NT2/D1 (cell line): Measurements from ENCODE around the gene ARHGAP10.

Source experiments
- DNase-seq: peaks from one replicate; pipeline ENCODE4 v3.0.0-alpha.2; 2011; ENCODE audit warnings: low read depth, low spot score
- H3K27me3 ChIP-seq: 2 replicates; pipeline ENCODE4 v1.6.0; 2011; ENCODE audit warnings: mild to moderate bottlenecking; ENCODE audit not compliant: insufficient read length, insufficient read depth
- H3K36me3 ChIP-seq: 2 replicates; pipeline ENCODE4 v1.6.1; 2011; ENCODE audit warnings: mild to moderate bottlenecking, low read length, mixed read lengths; ENCODE audit not compliant: insufficient read depth, insufficient read length
- H3K4me1 ChIP-seq: 2 replicates; pipeline ENCODE4 v1.5.1; 2011; ENCODE audit not compliant: insufficient read depth, insufficient read length
- H3K4me3 ChIP-seq: 2 replicates; pipeline ENCODE4 v1.5.1; 2011; ENCODE audit warnings: low read depth; ENCODE audit not compliant: insufficient read length
- H3K9ac ChIP-seq: 2 replicates; pipeline ENCODE4 v1.6.0; 2011; ENCODE audit warnings: low read depth; ENCODE audit not compliant: insufficient read length
- H3K9me3 ChIP-seq: 2 replicates; pipeline ENCODE4 v1.5.1; 2011; ENCODE audit warnings: mild to moderate bottlenecking, low read length; ENCODE audit not compliant: insufficient read depth
- SUZ12 ChIP-seq: IDR thresholded peaks from 2 replicates; pipeline ENCODE4 v1.6.1; 2011; ENCODE audit not compliant: insufficient read length, insufficient read depth; ENCODE audit errors: extremely low read depth
- YY1 ChIP-seq: IDR thresholded peaks from 2 replicates; pipeline ENCODE4 v1.6.1; 2011; ENCODE audit not compliant: insufficient read length, insufficient read depth
- ZNF274 ChIP-seq: IDR thresholded peaks from 2 replicates; pipeline ENCODE4 v1.6.1; 2011; ENCODE audit warnings: mild to moderate bottlenecking, low read depth, low read length

ARHGAP10 gene

DNA sequence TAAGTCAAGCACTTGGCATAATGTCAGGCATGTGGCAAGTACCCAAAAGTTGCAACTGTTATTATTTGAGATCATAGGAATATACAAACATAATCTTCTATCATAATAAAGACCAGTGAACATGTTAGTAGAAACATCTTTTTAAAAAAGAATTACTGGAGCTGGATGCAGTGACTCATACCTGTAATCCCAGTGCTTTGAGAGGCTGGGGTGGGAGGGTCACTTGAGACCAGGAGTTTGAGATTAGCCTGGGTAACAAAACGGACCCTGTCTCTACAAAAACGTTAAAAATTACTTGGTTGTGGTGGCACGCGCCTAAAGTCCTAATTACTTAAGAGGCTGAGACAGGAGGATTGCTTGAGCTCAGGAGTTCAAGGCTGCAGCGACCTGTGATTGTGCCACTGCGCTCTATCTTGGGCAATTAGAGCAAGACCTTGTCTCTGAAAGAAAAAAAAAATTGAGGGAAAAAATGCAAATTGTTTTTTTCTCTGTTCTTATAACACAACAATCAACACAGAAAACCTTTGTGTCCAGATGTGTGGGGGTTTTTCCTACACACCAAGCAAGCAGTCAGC lies 284.3 kb downstream of the ARHGAP10 start:
- Histone ChIP-seq H3K4me3 (no peak overlapping the region), H3K27me3 (no peaks in the 10 kb centered on the region), H3K9me3 (no peaks in the 10 kb centered on the region), H3K4me1 (no peaks in the 10 kb centered on the region), H3K9ac (no peak overlapping the region), H3K36me3 (no peaks in the 10 kb centered on the region)
- TF ChIP-seq YY1 (no peak), SUZ12 (no peak), ZNF274 (no peak)
- DNase-seq: no peak

DNA sequence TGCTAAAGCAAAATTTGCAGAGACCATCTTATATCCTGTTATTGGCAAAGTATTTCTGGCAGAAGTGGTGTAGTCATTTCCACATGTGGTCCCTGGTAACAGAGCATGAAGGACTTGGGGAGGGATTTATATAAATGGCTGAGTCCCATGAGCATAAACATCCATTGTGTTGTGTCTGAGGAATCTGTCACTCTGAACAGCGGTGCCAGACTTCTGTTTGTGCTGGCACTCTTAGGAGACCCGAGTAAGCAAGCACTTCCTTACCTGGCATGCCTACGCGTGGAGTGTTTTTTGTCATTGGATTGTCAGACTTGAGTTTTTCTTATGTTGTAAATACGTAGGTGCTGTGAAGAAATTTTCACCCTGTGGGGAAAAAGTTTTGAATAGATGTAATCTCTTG lies 285.9 kb downstream of the ARHGAP10 start:
- TF ChIP-seq YY1 (no peak), ZNF274 (no peak), SUZ12 (no peak)
- H3K27me3 ChIP-seq: no peaks in the 10 kb centered on the region

DNA sequence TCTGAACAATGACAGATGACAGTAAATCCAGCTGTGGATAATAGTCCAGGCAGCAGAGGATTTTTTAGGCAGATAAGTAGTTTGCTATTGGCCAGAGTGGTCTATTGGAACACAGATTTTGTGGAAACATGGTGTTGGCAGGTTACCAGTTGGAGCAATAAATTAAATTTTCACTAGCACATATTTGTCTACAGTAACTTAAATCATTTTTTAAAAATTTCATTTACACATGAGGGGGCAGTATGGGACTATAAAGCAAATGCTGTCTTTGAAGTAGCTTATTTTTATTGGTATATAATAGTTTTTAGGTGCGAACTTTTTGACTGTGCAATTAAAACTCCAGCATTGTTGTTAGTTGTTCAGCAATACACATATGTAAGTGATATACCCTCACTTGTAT lies 289.8 kb downstream of the ARHGAP10 start:
- Histone ChIP-seq H3K27me3 (no peaks in the 10 kb centered on the region), H3K4me1 (no peaks in the 10 kb centered on the region), H3K9ac (no peak overlapping the region), H3K9me3 (no peaks in the 10 kb centered on the region), H3K36me3 (peaks cover 5% of the 10 kb centered on the region), H3K4me3 (no peak overlapping the region)
- DNase-seq: no peak
- TF ChIP-seq ZNF274: no peak
- no peak for TF ChIP-seq SUZ12
- no peak for TF ChIP-seq YY1

More for the DNA sequence above, 285.9 kb downstream of the ARHGAP10 start:
- H3K9me3 ChIP-seq: no peaks in the 10 kb centered on the region
- no peaks in the 10 kb centered on the region for H3K36me3 ChIP-seq
- H3K4me3 ChIP-seq: no peak overlapping the region
- no peaks in the 10 kb centered on the region for H3K4me1 ChIP-seq
- H3K9ac ChIP-seq: no peak overlapping the region
- no peak for DNase-seq

DNA sequence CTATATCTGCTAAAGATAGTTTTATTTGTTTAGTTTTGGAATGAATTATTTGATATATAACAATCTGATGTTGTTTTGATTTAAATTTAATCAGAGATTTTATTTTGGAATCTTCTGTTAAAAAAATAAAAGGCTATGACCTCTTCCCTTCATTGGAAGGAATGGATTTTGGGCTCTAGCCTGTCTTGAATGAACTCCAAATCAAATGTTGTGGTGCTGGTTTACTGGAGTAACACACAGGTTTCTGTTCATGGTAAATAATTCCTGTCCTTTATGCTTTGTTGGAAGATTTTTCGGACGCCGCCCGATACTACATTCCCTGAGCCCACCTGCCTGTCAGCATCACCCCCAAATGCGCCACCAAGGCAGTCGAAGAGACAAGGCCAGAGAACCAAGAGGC lies 291.1 kb downstream of the ARHGAP10 start:
- DNase-seq: no peak
- H3K4me3 ChIP-seq: no peak overlapping the region
- no peak for TF ChIP-seq SUZ12
- no peak for TF ChIP-seq ZNF274
- no peak for TF ChIP-seq YY1

DNA sequence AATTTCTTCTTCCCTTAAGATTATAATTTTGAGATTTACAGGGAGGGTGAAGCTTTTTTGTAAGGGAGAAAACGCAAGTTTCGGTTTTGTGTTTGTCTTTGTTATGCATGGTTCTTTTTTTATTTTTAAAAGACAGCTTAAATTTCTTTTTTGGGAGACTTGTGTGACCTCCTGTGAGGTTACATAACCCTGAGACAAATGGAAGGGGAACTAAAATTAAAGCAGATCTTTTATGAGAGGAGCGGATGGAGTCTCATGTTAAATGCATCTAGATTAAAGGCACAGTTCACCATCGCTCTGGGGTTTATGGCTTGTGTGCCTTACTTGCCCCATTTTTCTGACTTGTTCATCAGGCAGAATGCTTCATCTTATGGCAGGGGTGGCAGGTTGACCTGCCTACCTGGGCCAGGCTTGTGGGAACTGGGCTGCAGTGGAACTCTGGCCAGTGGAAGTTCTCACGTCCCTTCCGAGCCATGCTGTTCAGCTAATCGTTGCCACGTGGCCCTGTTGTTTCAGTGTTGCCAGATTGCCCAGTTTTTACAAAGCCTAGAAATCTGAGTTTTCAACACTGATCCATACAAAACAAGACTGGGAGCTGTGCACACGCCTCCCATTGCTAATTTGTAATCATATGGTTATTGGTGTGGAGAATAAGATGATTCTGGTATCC lies 291.8 kb downstream of the ARHGAP10 start:
- TF ChIP-seq SUZ12 (no peak), ZNF274 (no peak), YY1 (no peak)
- no peak overlapping the region for H3K4me3 ChIP-seq
- H3K36me3 ChIP-seq: peaks cover 5% of the 10 kb centered on the region
- H3K27me3 ChIP-seq: no peaks in the 10 kb centered on the region
- no peaks in the 10 kb centered on the region for H3K9me3 ChIP-seq
- no peak for DNase-seq
- no peak overlapping the region for H3K9ac ChIP-seq
- H3K4me1 ChIP-seq: no peaks in the 10 kb centered on the region

More for the DNA sequence above, 291.1 kb downstream of the ARHGAP10 start:
- Histone ChIP-seq H3K36me3 (peaks cover 5% of the 10 kb centered on the region), H3K9ac (no peak overlapping the region), H3K9me3 (no peaks in the 10 kb centered on the region), H3K4me1 (no peaks in the 10 kb centered on the region), H3K27me3 (no peaks in the 10 kb centered on the region)

DNA sequence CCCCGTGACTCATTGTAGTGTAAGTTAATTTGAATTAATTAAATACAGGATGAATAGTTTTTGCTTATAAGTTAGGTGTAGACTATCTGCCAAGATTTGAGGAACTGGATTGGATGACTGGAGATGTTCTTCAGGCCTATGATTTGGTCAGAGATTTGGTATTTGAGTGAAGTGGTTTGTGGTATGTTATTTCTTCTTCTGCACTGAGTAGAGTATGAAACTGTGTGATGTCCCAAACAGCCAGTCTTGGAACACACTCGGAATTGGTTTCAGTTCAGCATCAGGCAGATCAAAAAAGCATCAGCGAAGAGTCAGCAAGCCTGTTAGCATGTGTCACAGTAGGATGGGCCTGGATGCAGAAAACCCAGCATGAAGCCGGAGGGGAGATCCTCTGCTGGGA lies 294.1 kb downstream of the ARHGAP10 start:
- Histone ChIP-seq H3K27me3 (no peaks in the 10 kb centered on the region), H3K4me3 (no peak overlapping the region), H3K9ac (no peak overlapping the region), H3K9me3 (no peaks in the 10 kb centered on the region), H3K36me3 (peaks cover 5% of the 10 kb centered on the region), H3K4me1 (no peaks in the 10 kb centered on the region)
- no peak for DNase-seq
- TF ChIP-seq SUZ12 (no peak), ZNF274 (no peak), YY1 (no peak)

DNA sequence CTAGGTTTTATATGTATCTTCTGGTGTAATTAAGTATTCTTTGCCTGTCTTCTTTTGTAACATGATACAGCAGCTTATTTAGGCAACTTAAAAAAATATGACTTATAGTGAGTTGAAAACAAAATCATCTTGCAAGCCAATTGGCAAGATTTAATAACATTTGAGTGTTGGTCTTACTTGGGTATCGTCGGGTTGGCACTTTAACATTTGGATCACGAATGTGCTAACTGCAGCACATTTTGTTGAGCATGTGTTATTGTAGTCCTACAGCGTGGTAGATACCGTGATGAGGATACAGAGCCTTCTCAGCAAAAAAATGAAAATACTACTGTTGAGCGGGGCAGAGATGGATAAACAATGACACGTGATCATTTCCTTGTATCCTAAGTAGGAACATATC lies 295.3 kb downstream of the ARHGAP10 start:
- H3K4me1 ChIP-seq: no peaks in the 10 kb centered on the region
- H3K27me3 ChIP-seq: no peaks in the 10 kb centered on the region
- no peak for TF ChIP-seq ZNF274
- TF ChIP-seq SUZ12: no peak
- TF ChIP-seq YY1: no peak
- H3K36me3 ChIP-seq: peaks cover 5% of the 10 kb centered on the region
- H3K9ac ChIP-seq: no peak overlapping the region
- H3K4me3 ChIP-seq: no peak overlapping the region
- no peaks in the 10 kb centered on the region for H3K9me3 ChIP-seq
- DNase-seq: no peak
